GM19455 (cell line): ENCODE data around the gene WLS.

Experiments
- ATAC-seq: cut with Tn5 transposase; IDR thresholded peaks from one replicate; pipeline ENCODE4 v1.9.1; 2021; ENCODE audit not compliant: unreplicated experiment

The WLS gene

GRCh38 chr1:68228851-68229250 lies 3.5 kb downstream of the WLS start:
- ATAC-seq: no peak

- ATAC-seq: no peak
Observed at GRCh38 chr1:68227598-68227997, 4.7 kb downstream of the WLS start.

GRCh38 chr1:68225781-68226180 lies 6.5 kb downstream of the WLS start:
- ATAC-seq: no peak

- ATAC-seq: no peak
Observed at GRCh38 chr1:68223687-68224086, 8.6 kb downstream of the WLS start.

- ATAC-seq: no peak
Observed at GRCh38 chr1:68221980-68222373, 10.3 kb downstream of the WLS start.

GRCh38 chr1:68221001-68221979 lies 11.0 kb downstream of the WLS start:
- no peak for ATAC-seq

- no peak for ATAC-seq
Observed at GRCh38 chr1:68220420-68220819, 11.9 kb downstream of the WLS start.

- ATAC-seq: no peak
Observed at GRCh38 chr1:68218490-68218889, 13.8 kb downstream of the WLS start.

GRCh38 chr1:68217618-68218017 lies 14.7 kb downstream of the WLS start:
- no peak for ATAC-seq

GRCh38 chr1:68217060-68217554 lies 15.2 kb downstream of the WLS start:
- ATAC-seq: no peak

- no peak for ATAC-seq
Observed at GRCh38 chr1:68216089-68216772, 16.1 kb downstream of the WLS start.

GRCh38 chr1:68213843-68214242 lies 18.5 kb downstream of the WLS start:
- ATAC-seq: no peak

GRCh38 chr1:68211761-68212380 lies 20.5 kb downstream of the WLS start:
- no peak for ATAC-seq

- no peak for ATAC-seq
Observed at GRCh38 chr1:68210829-68211228, 21.5 kb downstream of the WLS start.

GRCh38 chr1:68210027-68210426 lies 22.3 kb downstream of the WLS start:
- ATAC-seq: no peak

- ATAC-seq: no peak
Observed at GRCh38 chr1:68206848-68207689, 25.3 kb downstream of the WLS start.

- ATAC-seq: no peak
Observed at GRCh38 chr1:68205794-68206358, 26.4 kb downstream of the WLS start.

- ATAC-seq: no peak
Observed at GRCh38 chr1:68204977-68205630, 27.2 kb downstream of the WLS start.

GRCh38 chr1:68202239-68202832 lies 30.0 kb downstream of the WLS start:
- ATAC-seq: no peak
